AG09319 (cell line): Measurements from ENCODE around the gene CPNE6.

Experiments
- DNase-seq: peaks from one replicate; pipeline ENCODE4 v3.0.0-alpha.2; 2010; ENCODE audit warnings: low read depth; ENCODE audit errors: extremely low read depth
- CTCF ChIP-seq: IDR thresholded peaks from 2 replicates; pipeline ENCODE4 v1.5.1; 2011; ENCODE audit warnings: low read depth, mild to moderate bottlenecking, inconsistent platforms, low read length, moderate library complexity

CPNE6 gene

GRCh38 chr14:24087004-24087403 lies 15.6 kb downstream of the CPNE6 start:
- no peak for DNase-seq
- no peak for TF ChIP-seq CTCF

GRCh38 chr14:24088095-24088494 lies 16.7 kb downstream of the CPNE6 start:
- no peak for DNase-seq
- no peak for TF ChIP-seq CTCF

DNA sequence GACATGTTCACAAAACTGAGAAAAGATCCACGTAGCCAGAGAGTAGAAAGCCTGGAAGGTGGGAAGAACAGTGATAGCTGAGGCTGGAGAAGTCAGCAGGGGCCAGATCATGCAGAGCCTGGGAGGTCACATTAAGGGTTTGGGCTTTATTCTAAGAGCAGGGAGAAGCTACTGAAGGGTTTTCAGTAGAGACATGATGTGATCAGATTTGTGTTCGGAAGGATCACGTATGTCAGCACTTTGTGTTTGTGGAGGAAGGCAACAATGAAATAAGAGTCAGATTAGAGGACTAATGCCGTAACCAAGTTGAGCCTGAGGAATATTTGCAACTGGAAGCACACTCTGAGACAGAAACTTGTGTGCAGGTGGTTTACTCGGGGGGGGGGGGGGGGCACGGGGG lies 18.5 kb downstream of the CPNE6 start:
- no peak for DNase-seq
- no peak for TF ChIP-seq CTCF

DNA sequence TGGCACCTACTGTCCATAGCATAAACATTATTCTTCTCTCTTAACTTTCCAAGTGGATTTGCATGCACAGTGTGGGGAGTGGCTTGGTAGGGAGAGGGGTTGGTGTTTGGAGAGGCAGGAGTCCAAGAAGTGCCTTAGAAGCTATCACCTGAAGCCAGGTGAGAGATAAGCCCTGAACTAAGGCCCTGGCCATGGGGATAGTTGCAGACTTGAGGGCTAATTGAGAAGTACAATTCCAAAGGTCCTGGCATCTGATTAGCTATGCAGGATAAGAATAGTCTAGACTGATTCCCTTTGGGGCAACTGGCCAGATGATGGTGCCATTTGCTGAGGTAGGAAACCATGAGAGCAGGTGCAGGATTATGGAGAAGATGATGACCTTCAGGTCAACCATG lies 20.7 kb downstream of the CPNE6 start:
- no peak for DNase-seq
- no peak for TF ChIP-seq CTCF

- no peak for TF ChIP-seq CTCF
- no peak for DNase-seq
Observed at GRCh38 chr14:24092505-24093206, 21.3 kb downstream of the CPNE6 start.

DNA sequence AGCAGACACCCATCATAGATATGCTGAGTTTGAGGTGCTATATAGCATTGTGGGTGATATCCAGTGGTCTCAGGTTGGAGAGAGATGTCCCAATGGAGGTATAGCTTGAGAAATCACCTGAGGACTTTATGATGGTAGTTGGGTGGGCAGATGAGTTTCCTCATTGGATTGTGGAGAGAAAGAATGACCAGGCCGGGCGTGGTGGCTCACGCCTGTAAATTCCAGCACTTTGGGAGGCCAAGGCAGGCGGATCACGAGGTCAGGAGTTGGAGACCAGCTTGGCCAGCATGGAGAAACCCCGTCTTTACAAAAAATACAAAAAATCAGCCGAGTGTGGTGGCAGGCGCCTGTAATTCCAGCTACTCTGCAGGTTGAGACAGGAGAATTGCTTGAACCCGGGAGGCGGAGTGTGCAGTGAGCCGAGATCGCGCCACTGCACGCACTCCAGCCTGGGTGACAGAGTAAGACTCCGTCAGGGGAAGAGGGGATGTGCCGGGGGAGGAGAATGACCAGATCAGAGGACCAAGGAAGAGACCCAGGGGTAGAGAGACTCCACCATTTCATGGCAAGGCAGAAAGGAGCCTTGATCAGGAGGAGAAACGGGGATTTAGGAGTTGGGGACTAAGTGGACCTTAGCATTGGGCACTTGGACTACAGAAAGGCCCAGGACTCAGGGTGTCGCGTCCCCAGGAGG lies 22.0 kb downstream of the CPNE6 start:
- DNase-seq, result no peak

More for the DNA sequence above, 22.0 kb downstream of the CPNE6 start:
- TF ChIP-seq CTCF, result no peak
